Endothelial cell of umbilical vein (primary cell): ENCODE measurements around the gene HDAC8.

Source experiments
- EZH2 ChIP-seq: IDR thresholded peaks from 2 replicates; pipeline ENCODE4 v1.6.1; 2012; ENCODE audit warnings: borderline replicate concordance, low read depth, mild to moderate bottlenecking, moderate library complexity, low read length, inconsistent platforms; ENCODE audit not compliant: severe bottlenecking
- GATA2 ChIP-seq: IDR thresholded peaks from 2 replicates; pipeline ENCODE4 v1.7.0; 2011; ENCODE audit warnings: low read depth, mild to moderate bottlenecking, moderate library complexity, mixed read lengths, low read length; ENCODE audit not compliant: insufficient read length, insufficient read depth
- POLR2A ChIP-seq: IDR thresholded peaks from 2 replicates; pipeline ENCODE4 v1.6.1; 2012; ENCODE audit warnings: low read depth, mild to moderate bottlenecking, control low read depth, low read length
- POLR2AphosphoS5 ChIP-seq: IDR thresholded peaks from 2 replicates; pipeline ENCODE4 v1.6.1; 2012; ENCODE audit warnings: low read depth, mild to moderate bottlenecking, control low read depth, low read length, moderate library complexity; ENCODE audit not compliant: insufficient read depth

DNA sequence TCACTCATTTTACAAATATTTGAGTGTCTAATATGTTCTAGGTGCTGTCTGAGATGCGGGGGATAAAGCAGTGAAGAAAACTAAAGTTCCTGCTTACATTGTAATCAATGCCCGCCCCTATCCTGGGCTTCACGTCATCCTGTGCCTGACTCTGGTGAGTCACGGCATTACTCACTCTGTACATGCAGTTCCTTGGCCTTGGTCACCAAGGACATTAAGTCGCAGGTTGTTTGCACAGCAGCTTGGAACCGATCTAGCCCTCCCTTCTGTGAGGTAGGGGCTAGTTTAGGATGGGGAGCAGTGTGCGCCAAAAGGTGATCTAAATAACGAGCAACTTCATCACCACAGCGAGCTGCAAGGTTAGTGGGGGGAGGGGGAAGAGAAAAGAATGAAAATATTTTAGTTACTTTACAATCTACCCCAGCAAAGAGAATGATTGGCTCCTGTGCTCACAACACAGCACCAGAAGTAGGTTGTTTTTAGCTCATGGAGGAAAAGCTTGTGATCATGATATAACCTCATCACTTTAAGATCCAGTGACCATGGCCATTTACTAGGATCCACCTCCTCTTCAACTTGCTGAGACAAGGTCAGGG lies 48.0 kb upstream of the HDAC8 start:
- no peak for TF ChIP-seq EZH2
- TF ChIP-seq POLR2AphosphoS5 = peak; percentile 52
- TF ChIP-seq GATA2 = peak; percentile 46
- peak; percentile 39 for TF ChIP-seq POLR2A
